ENCODE measurements around the gene BCR. TPM values are rescaled to one million over a fixed set of nuclear protein-coding genes. Genes with fewer than 3 reads are reported as not detected.

The BCR gene
- total and polyA plus RNA-seq, 2 of the 13 experiments (the other 11 are each of a cell fraction or from before 2014, with no cell fraction given): 19.9 to 33.6 TPM

DNA sequence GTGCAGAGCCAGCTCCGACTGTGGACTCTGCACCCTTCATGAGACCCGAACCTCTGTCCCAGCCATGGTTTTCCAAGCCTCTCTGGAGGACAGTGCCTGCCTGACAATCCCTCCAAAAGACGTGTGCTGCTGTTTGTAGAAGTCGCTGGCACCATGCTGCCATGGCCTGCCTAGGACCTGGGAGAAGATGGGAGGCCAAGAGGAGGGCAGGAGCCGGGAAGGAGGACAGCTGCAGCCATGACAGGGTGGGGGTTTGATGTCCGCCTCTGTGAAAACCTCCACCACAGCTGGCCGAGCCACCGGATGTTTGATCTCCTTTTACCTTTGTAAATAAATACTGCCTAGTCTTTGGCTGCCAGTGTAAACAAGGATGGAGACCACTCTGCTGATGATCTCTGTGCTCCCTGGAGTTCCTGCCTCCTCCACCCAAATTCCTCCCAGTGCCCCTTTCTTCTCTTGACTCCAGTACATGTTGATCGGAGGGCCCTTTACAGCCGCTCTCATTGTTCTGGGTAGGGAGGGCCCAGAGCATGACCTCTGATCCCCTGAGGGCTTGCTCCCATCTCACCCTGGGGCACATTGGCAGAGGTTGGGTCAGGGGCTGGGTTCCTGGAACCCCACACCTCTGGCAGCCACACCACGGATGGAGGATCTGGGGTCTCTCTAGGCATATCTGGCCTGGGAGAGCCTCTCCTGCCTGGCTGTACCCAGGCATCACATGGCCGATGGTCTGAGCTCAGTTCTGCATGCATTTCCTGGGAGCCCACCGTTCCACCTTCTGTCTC lies 66.9 kb downstream of the BCR start (continued):
- TF ChIP-seq RNF2 (conservative IDR thresholded peaks at IDR 0.05; ENCODE audit: low read depth): no peak
- no peak for TF ChIP-seq ZNF674 (CRISPR knock-in tag; IDR thresholded peaks at IDR 0.05; ENCODE audit: low read depth)
- TF ChIP-seq, protein P1, sequence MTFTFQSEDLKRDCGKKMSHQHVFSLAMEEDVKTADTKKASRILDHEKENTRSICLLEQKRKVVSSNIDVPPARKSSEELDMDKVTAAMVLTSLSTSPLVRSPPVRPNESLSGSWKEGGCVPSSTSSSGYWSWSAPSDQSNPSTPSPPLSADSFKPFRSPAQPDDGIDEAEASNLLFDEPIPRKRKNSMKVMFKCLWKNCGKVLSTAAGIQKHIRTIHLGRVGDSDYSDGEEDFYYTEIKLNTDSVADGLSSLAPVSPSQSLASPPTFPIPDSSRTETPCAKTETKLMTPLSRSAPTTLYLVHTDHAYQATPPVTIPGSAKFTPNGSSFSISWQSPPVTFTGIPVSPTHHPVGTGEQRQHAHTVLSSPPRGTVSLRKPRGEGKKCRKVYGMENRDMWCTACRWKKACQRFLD (CRISPR knock-in tag; IDR thresholded peaks at IDR 0.05; ENCODE audit: borderline replicate concordance): no peak
- TF ChIP-seq HOXA3 (CRISPR knock-in tag; IDR thresholded peaks at IDR 0.05): peak; percentile 78
- 0 out of 2 replicates have a peak, but pooled peaks have one; percentile 31 for TF ChIP-seq HHEX (CRISPR knock-in tag; IDR thresholded peaks at IDR 0.05)
- TF ChIP-seq SP1 (IDR thresholded peaks at IDR 0.05): no peak
- TF ChIP-seq SP1 (CRISPR knock-in tag; IDR thresholded peaks at IDR 0.05): no peak
- no peak for TF ChIP-seq ZFP36 (IDR thresholded peaks at IDR 0.05; ENCODE audit: borderline replicate concordance, low read depth, low read length, partially characterized antibody)
- TF ChIP-seq AKAP8 (CRISPR knock-in tag; IDR thresholded peaks at IDR 0.05): peak; percentile 78; the same call in 1 of the 2 replicates
- TF ChIP-seq, protein P2, sequence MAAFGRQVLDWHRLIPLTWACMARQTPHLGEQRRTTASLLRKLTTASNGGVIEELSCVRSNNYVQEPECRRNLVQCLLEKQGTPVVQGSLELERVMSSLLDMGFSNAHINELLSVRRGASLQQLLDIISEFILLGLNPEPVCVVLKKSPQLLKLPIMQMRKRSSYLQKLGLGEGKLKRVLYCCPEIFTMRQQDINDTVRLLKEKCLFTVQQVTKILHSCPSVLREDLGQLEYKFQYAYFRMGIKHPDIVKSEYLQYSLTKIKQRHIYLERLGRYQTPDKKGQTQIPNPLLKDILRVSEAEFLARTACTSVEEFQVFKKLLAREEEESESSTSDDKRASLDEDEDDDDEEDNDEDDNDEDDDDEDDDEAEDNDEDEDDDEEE (CRISPR knock-in tag; IDR thresholded peaks at IDR 0.05): no peak
- TF ChIP-seq, protein P3, sequence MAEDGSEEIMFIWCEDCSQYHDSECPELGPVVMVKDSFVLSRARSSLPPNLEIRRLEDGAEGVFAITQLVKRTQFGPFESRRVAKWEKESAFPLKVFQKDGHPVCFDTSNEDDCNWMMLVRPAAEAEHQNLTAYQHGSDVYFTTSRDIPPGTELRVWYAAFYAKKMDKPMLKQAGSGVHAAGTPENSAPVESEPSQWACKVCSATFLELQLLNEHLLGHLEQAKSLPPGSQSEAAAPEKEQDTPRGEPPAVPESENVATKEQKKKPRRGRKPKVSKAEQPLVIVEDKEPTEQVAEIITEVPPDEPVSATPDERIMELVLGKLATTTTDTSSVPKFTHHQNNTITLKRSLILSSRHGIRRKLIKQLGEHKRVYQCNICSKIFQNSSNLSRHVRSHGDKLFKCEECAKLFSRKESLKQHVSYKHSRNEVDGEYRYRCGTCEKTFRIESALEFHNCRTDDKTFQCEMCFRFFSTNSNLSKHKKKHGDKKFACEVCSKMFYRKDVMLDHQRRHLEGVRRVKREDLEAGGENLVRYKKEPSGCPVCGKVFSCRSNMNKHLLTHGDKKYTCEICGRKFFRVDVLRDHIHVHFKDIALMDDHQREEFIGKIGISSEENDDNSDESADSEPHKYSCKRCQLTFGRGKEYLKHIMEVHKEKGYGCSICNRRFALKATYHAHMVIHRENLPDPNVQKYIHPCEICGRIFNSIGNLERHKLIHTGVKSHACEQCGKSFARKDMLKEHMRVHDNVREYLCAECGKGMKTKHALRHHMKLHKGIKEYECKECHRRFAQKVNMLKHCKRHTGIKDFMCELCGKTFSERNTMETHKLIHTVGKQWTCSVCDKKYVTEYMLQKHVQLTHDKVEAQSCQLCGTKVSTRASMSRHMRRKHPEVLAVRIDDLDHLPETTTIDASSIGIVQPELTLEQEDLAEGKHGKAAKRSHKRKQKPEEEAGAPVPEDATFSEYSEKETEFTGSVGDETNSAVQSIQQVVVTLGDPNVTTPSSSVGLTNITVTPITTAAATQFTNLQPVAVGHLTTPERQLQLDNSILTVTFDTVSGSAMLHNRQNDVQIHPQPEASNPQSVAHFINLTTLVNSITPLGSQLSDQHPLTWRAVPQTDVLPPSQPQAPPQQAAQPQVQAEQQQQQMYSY (CRISPR knock-in tag; IDR thresholded peaks at IDR 0.05): 0 out of 2 replicates have a peak, but pooled peaks have one; percentile 38
- TF ChIP-seq, protein P4, sequence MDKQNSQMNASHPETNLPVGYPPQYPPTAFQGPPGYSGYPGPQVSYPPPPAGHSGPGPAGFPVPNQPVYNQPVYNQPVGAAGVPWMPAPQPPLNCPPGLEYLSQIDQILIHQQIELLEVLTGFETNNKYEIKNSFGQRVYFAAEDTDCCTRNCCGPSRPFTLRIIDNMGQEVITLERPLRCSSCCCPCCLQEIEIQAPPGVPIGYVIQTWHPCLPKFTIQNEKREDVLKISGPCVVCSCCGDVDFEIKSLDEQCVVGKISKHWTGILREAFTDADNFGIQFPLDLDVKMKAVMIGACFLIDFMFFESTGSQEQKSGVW (CRISPR knock-in tag; IDR thresholded peaks at IDR 0.05; ENCODE audit: borderline replicate concordance): no peak
- no peak for TF ChIP-seq ZFP36L2 (CRISPR knock-in tag; IDR thresholded peaks at IDR 0.05)
- no peak for TF ChIP-seq ZNF773 (CRISPR knock-in tag; IDR thresholded peaks at IDR 0.05; ENCODE audit: borderline replicate concordance)
- no peak for TF ChIP-seq NPAS2 (CRISPR knock-in tag; IDR thresholded peaks at IDR 0.05; ENCODE audit: borderline replicate concordance)
- TF ChIP-seq, protein P5, sequence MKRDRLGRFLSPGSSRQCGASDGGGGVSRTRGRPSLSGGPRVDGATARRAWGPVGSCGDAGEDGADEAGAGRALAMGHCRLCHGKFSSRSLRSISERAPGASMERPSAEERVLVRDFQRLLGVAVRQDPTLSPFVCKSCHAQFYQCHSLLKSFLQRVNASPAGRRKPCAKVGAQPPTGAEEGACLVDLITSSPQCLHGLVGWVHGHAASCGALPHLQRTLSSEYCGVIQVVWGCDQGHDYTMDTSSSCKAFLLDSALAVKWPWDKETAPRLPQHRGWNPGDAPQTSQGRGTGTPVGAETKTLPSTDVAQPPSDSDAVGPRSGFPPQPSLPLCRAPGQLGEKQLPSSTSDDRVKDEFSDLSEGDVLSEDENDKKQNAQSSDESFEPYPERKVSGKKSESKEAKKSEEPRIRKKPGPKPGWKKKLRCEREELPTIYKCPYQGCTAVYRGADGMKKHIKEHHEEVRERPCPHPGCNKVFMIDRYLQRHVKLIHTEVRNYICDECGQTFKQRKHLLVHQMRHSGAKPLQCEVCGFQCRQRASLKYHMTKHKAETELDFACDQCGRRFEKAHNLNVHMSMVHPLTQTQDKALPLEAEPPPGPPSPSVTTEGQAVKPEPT (CRISPR knock-in tag; IDR thresholded peaks at IDR 0.05; ENCODE audit: low read depth): no peak
- TF ChIP-seq ZNF607 (CRISPR knock-in tag; IDR thresholded peaks at IDR 0.05; ENCODE audit: borderline replicate concordance): 0 out of 2 replicates have a peak, but pooled peaks have one; percentile 59
- TF ChIP-seq TP53 (CRISPR knock-in tag; conservative IDR thresholded peaks at IDR 0.05): peak; percentile 37; the same call in 1 of the 2 replicates
- TF ChIP-seq SIN3A (IDR thresholded peaks at IDR 0.05; ENCODE audit: borderline replicate concordance, low read depth, low read length): no peak
- TF ChIP-seq SMAD3 (CRISPR knock-in tag; IDR thresholded peaks at IDR 0.05): no peak; the same call in 1 of the 2 replicates
